A673 (cell line): ENCODE data around the gene CRYGD. TPM values are rescaled to one million over a fixed set of nuclear protein-coding genes. Genes with fewer than 3 reads are reported as not detected.

Experiments used
- BruUV-seq: library from RNA; stranded (reverse); fragments of 400-500 nt; replicated peaks from 2 replicates; lab custom pipeline; 2021; lab: Mats Ljungman, UMichigan
- CTCF ChIA-PET: fragments of 300-600 bp; sonication (Branson Sonifier 250); formaldehyde crosslinking; loops from one replicate; lab custom pipeline; 2022; ENCODE audit warnings: antibody characterized with exemption; lab: Charles Lee
- POLR2A ChIA-PET: fragments of 300-600 bp; sonication (Branson Sonifier 250); formaldehyde crosslinking; loops from one replicate; lab custom pipeline; 2022; ENCODE audit warnings: antibody characterized with exemption; ENCODE audit not compliant: low non-redundant PET; lab: Charles Lee
- DNase-seq: peaks from one replicate; pipeline ENCODE4 v3.0.0-alpha.2; 2015; ENCODE audit warnings: low spot score
- H3K27ac ChIP-seq: fragments of 200-600 bp; sonication (generic); 2 replicates; pipeline ENCODE4 v1.5.1; 2016; ENCODE audit warnings: mixed run types, low read depth, mild to moderate bottlenecking, mixed read lengths, antibody characterized with exemption, low read length; ENCODE audit not compliant: poor library complexity, severe bottlenecking
- H3K27me3 ChIP-seq: fragments of 200-600 bp; sonication (generic); replicated peaks from 2 replicates; pipeline ENCODE4 v1.6.1; 2017; ENCODE audit warnings: mixed run types, low read depth, mild to moderate bottlenecking, mixed read lengths, antibody characterized with exemption, low read length; ENCODE audit not compliant: insufficient read depth, poor library complexity
- H3K36me3 ChIP-seq: fragments of 200-600 bp; sonication (generic); 2 replicates; pipeline ENCODE4 v1.6.1; 2016; ENCODE audit warnings: mixed run types, mild to moderate bottlenecking, mixed read lengths, antibody characterized with exemption, low read length; ENCODE audit not compliant: insufficient read depth, poor library complexity, severe bottlenecking
- H3K4me1 ChIP-seq: fragments of 200-600 bp; sonication (generic); 2 replicates; pipeline ENCODE4 v1.6.1; 2017; ENCODE audit warnings: mixed run types, mild to moderate bottlenecking, mixed read lengths, antibody characterized with exemption, low read length; ENCODE audit not compliant: insufficient read depth, poor library complexity, severe bottlenecking
- H3K4me3 ChIP-seq: fragments of 200-600 bp; sonication (generic); 2 replicates; pipeline ENCODE4 v1.5.1; 2016; ENCODE audit warnings: low read depth, mixed run types, mild to moderate bottlenecking, mixed read lengths, low read length; ENCODE audit not compliant: poor library complexity, severe bottlenecking
- H3K9me3 ChIP-seq: fragments of 200-600 bp; sonication (generic); 2 replicates; pipeline ENCODE4 v1.6.1; 2016; ENCODE audit warnings: mixed run types, low read depth, mild to moderate bottlenecking, mixed read lengths, antibody characterized with exemption, low read length; ENCODE audit not compliant: poor library complexity, severe bottlenecking
- CTCF ChIP-seq: fragments of 300-800, 200-600 bp; sonication (generic); conservative IDR thresholded peaks from 2 replicates; pipeline ENCODE4 v1.5.1; 2017; ENCODE audit warnings: low read depth, mild to moderate bottlenecking, antibody characterized with exemption, low read length, moderate library complexity, mixed read lengths
- EZH2 ChIP-seq: fragments of 200-600 bp; sonication (generic); IDR thresholded peaks from 2 replicates; pipeline ENCODE4 v1.6.1; 2017; ENCODE audit warnings: borderline replicate concordance, low read depth, mild to moderate bottlenecking, mixed read lengths, antibody characterized with exemption, low read length; ENCODE audit not compliant: poor library complexity, severe bottlenecking
- intact Hi-C: fragments of 100-400 bp; cut with micrococcal nuclease; formaldehyde crosslinking; loops from one replicate; pipeline ENCODE4 v1.10.0; 2022; ENCODE audit not compliant: unreplicated experiment
- total RNA-seq: library from RNA; stranded (reverse); gene quantifications from 2 replicates; pipeline ENCODE4 v1.2.3, GENCODE V29; 2021

Gene CRYGD
- total RNA-seq, 1 experiment from 2014 or later, result not detected

GRCh38 chr2:208129744-208130711 lies 5.7 kb upstream of the CRYGD start, which contains the start of gene CRYGC:
Gene CRYGC, minus strand, starts transcription at chr2:208129828. Its CDS starts 36 bp downstream, at chr2:208129792.
- H3K4me1 ChIP-seq, result no peaks in the 10 kb centered on the region
- DNase-seq, result no peak

GRCh38 chr2:208128136-208128535 lies 3.8 kb upstream of the CRYGD start:
- ChIA-PET CTCF (no interaction called here), POLR2A (no interaction called here)
- Histone ChIP-seq H3K27me3 (peaks cover 4% of the 10 kb centered on the region), H3K4me1 (no peaks in the 10 kb centered on the region), H3K9me3 (no peaks in the 10 kb centered on the region), H3K4me3 (no peak overlapping the region), H3K27ac (no peak overlapping the region), H3K36me3 (no peaks in the 10 kb centered on the region)
- BruUV-seq, result no TSS peak
- DNase-seq, result no peak
- no peak for TF ChIP-seq CTCF
- TF ChIP-seq EZH2, result no peak
- intact Hi-C loops, result no loop called here

More at GRCh38 chr2:208129744-208130711, 5.7 kb upstream of the CRYGD start, which contains the start of gene CRYGC:
- no peaks in the 10 kb centered on the region for H3K36me3 ChIP-seq
- intact Hi-C loops, result no loop called here
- no peak within 1 kb of the TSS for H3K4me3 ChIP-seq
- CTCF ChIA-PET, result no interaction called here
- H3K9me3 ChIP-seq, result no peaks in the 10 kb centered on the region
- POLR2A ChIA-PET, result interaction anchor here (0.5 kb wide), 1 partner anchor 17 kb away, joined by 5 read pairs; no protein-coding TSS in a partner anchor
- H3K27me3 ChIP-seq, result peaks cover 4% of the 10 kb centered on the region
- H3K27ac ChIP-seq, result no peak within 1 kb of the TSS
- BruUV-seq, result no TSS peak
- TF ChIP-seq CTCF (no peak), EZH2 (no peak)

GRCh38 chr2:208127090-208127489 lies 2.8 kb upstream of the CRYGD start:
- no peak for DNase-seq
- Histone ChIP-seq H3K4me1 (no peaks in the 10 kb centered on the region), H3K27ac (no peak overlapping the region), H3K27me3 (peaks cover 4% of the 10 kb centered on the region), H3K9me3 (no peaks in the 10 kb centered on the region), H3K36me3 (no peaks in the 10 kb centered on the region), H3K4me3 (no peak overlapping the region)
- TF ChIP-seq EZH2 (no peak), CTCF (no peak)
- no TSS peak for BruUV-seq
- ChIA-PET POLR2A (no interaction called here), CTCF (no interaction called here)
- intact Hi-C loops, result no loop called here
